MM.1S (cell line): ENCODE data around the gene ARVCF.

Experiments used
- DNase-seq: peaks from one replicate; pipeline ENCODE4 v3.0.0-alpha.2; 2015
- H2AFZ ChIP-seq: fragments of 300-600 bp; sonication (generic); 2 replicates; pipeline ENCODE4 v1.6.0; 2016; ENCODE audit warnings: antibody characterized with exemption, low read length
- H3F3A ChIP-seq: fragments of 300-600 bp; sonication (generic); 2 replicates; pipeline ENCODE4 v1.6.1; 2016; ENCODE audit warnings: mild to moderate bottlenecking, antibody characterized with exemption, low read length, moderate library complexity, mixed read lengths; ENCODE audit not compliant: insufficient read depth
- H3K27ac ChIP-seq: fragments of 300-600 bp; sonication (generic); 2 replicates; pipeline ENCODE4 v1.5.1; 2016; ENCODE audit warnings: mild to moderate bottlenecking, low read length
- H3K27me3 ChIP-seq: fragments of 300-600 bp; sonication (generic); replicated peaks from 2 replicates; pipeline ENCODE4 v1.6.0; 2016; ENCODE audit warnings: low read length; ENCODE audit not compliant: insufficient read depth
- H3K36me3 ChIP-seq: fragments of 300-600 bp; sonication (generic); replicated peaks from 2 replicates; pipeline ENCODE4 v1.6.1; 2016; ENCODE audit warnings: mild to moderate bottlenecking, low read length, mixed read lengths; ENCODE audit not compliant: insufficient read depth
- H3K4me1 ChIP-seq: fragments of 300-600 bp; sonication (generic); 2 replicates; pipeline ENCODE4 v1.6.1; 2016; ENCODE audit warnings: low read length, mixed read lengths
- H3K4me2 ChIP-seq: fragments of 300-600 bp; sonication (generic); 2 replicates; pipeline ENCODE4 v1.6.0; 2016; ENCODE audit warnings: low read depth, low read length
- H3K4me3 ChIP-seq: fragments of 300-600 bp; sonication (generic); 2 replicates; pipeline ENCODE4 v1.5.1; 2016; ENCODE audit warnings: low read length, mixed read lengths
- H3K79me2 ChIP-seq: fragments of 300-600 bp; sonication (generic); 2 replicates; pipeline ENCODE4 v1.6.1; 2016; ENCODE audit warnings: mixed run types, low read length, mixed read lengths
- H3K9ac ChIP-seq: fragments of 300-600 bp; sonication (generic); 2 replicates; pipeline ENCODE4 v1.6.1; 2016; ENCODE audit warnings: low read length, mixed read lengths
- H3K9me2 ChIP-seq: fragments of 300-600 bp; sonication (generic); replicated peaks from 2 replicates; pipeline ENCODE4 v1.6.1; 2016; ENCODE audit warnings: mild to moderate bottlenecking, low read length, mixed read lengths; ENCODE audit not compliant: insufficient read depth
- H3K9me3 ChIP-seq: fragments of 300-600 bp; sonication (generic); replicated peaks from 2 replicates; pipeline ENCODE4 v1.6.1; 2016; ENCODE audit warnings: mild to moderate bottlenecking, low read length, mixed read lengths; ENCODE audit not compliant: insufficient read depth
- H4K20me1 ChIP-seq: fragments of 300-600 bp; sonication (generic); 2 replicates; pipeline ENCODE4 v1.6.1; 2016; ENCODE audit warnings: mild to moderate bottlenecking, low read length, moderate library complexity, mixed read lengths; ENCODE audit not compliant: insufficient read depth
- CTCF ChIP-seq: fragments of 300-600 bp; sonication (generic); IDR thresholded peaks from 2 replicates; pipeline ENCODE4 v1.5.1; 2016; ENCODE audit warnings: antibody characterized with exemption, low read length, mixed read lengths
- EZH2 ChIP-seq: fragments of 300-600 bp; sonication (generic); optimal IDR thresholded peaks from 2 replicates; pipeline ENCODE3; 2017; ENCODE audit warnings: low read depth, mild to moderate bottlenecking, antibody characterized with exemption, low read length, mixed read lengths
- EZH2phosphoT487 ChIP-seq: fragments of 300-600 bp; sonication (generic); IDR thresholded peaks from 2 replicates; pipeline ENCODE4 v1.6.1; 2018; ENCODE audit warnings: antibody characterized with exemption, low read length

The ARVCF gene

GRCh38 chr22:19981171-19981960 is 35.3 kb downstream of the ARVCF start:
- Histone ChIP-seq H3K36me3 (no peaks in the 10 kb centered on the region), H2AFZ (no peak overlapping the region), H3K79me2 (no peaks in the 10 kb centered on the region), H4K20me1 (no peaks in the 10 kb centered on the region), H3K9me3 (no peaks in the 10 kb centered on the region), H3K4me1 (peaks cover 16% of the 10 kb centered on the region), H3K9ac (no peak overlapping the region), H3K9me2 (no peaks in the 10 kb centered on the region), H3F3A (no peaks in the 10 kb centered on the region), H3K4me3 (no peak overlapping the region), H3K4me2 (no peak overlapping the region), H3K27ac (no peak overlapping the region), H3K27me3 (peaks cover 44% of the 10 kb centered on the region)
- TF ChIP-seq EZH2phosphoT487 (no peak), CTCF (no peak), EZH2 (no peak)
- DNase-seq: no peak

DNA sequence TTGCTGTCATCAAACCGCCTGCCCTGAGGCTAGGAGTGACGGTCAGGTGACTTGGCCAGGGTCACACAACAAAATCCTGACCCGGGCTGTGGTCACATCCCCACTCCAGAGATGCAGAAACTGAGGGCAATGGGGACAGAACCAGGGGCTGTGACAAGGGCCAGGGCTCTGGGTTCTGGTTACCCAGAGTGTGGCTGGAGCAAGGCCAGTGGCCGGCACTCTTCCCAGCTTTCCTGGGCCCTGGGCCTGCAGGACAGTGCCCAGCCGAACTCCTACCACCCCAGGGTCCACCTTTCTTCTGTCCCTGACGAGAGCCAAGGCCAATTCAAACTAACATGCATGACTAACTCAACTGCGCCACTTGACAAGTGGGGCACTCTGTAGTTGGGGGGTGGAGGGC is 35.9 kb downstream of the ARVCF start:
- Histone ChIP-seq H3K27me3 (peaks cover 44% of the 10 kb centered on the region), H3K79me2 (no peaks in the 10 kb centered on the region), H3K4me2 (no peak overlapping the region), H3F3A (no peaks in the 10 kb centered on the region), H3K9me3 (no peaks in the 10 kb centered on the region), H3K9me2 (no peaks in the 10 kb centered on the region), H4K20me1 (no peaks in the 10 kb centered on the region), H2AFZ (no peak overlapping the region), H3K9ac (no peak overlapping the region), H3K36me3 (no peaks in the 10 kb centered on the region), H3K27ac (no peak overlapping the region), H3K4me3 (no peak overlapping the region), H3K4me1 (peaks cover 16% of the 10 kb centered on the region)
- TF ChIP-seq CTCF (no peak), EZH2phosphoT487 (no peak), EZH2 (no peak)
- no peak for DNase-seq

- Histone ChIP-seq H3K9me3 (no peaks in the 10 kb centered on the region), H3K9me2 (no peaks in the 10 kb centered on the region), H3K4me2 (no peak overlapping the region), H3K36me3 (no peaks in the 10 kb centered on the region), H3K27me3 (peaks cover 44% of the 10 kb centered on the region), H3F3A (no peaks in the 10 kb centered on the region), H3K27ac (no peak overlapping the region), H2AFZ (no peak overlapping the region), H3K79me2 (no peaks in the 10 kb centered on the region), H3K4me1 (peaks cover 16% of the 10 kb centered on the region), H4K20me1 (no peaks in the 10 kb centered on the region), H3K9ac (no peak overlapping the region), H3K4me3 (no peak overlapping the region)
- TF ChIP-seq EZH2 (no peak), CTCF (no peak), EZH2phosphoT487 (no peak)
- no peak for DNase-seq
These were observed 36.7 kb downstream of the ARVCF start for GRCh38 chr22:19979712-19980493.
